GM19025 (cell line): ENCODE measurements around the gene LRRK1.

ENCODE experiments used
- ATAC-seq: cut with Tn5 transposase; IDR thresholded peaks from one replicate; pipeline ENCODE4 v1.9.1; 2021; ENCODE audit warnings: mild to moderate bottlenecking, low read depth, moderate library complexity; ENCODE audit not compliant: unreplicated experiment

The LRRK1 gene

GRCh38 chr15:101019366-101019896 lies 100.3 kb downstream of the LRRK1 start:
- no peak for ATAC-seq

GRCh38 chr15:101020451-101020850 lies 101.3 kb downstream of the LRRK1 start:
- ATAC-seq, result no peak

- ATAC-seq, result no peak
These were observed 101.8 kb downstream of the LRRK1 start for GRCh38 chr15:101020945-101021344.

GRCh38 chr15:101022306-101022705 lies 103.1 kb downstream of the LRRK1 start:
- ATAC-seq, result no peak

- ATAC-seq, result no peak
These were observed 103.7 kb downstream of the LRRK1 start for GRCh38 chr15:101022876-101023275.

GRCh38 chr15:101023501-101024072 lies 104.4 kb downstream of the LRRK1 start:
- ATAC-seq, result no peak

GRCh38 chr15:101024073-101024695 lies 105.0 kb downstream of the LRRK1 start:
- no peak for ATAC-seq

GRCh38 chr15:101024706-101025500 lies 105.7 kb downstream of the LRRK1 start:
- ATAC-seq, result no peak

GRCh38 chr15:101025501-101025885 lies 106.3 kb downstream of the LRRK1 start:
- ATAC-seq, result no peak

GRCh38 chr15:101025896-101026631 lies 106.9 kb downstream of the LRRK1 start:
- no peak for ATAC-seq

GRCh38 chr15:101026656-101027272 lies 107.6 kb downstream of the LRRK1 start:
- ATAC-seq, result no peak

GRCh38 chr15:101027273-101027901 lies 108.2 kb downstream of the LRRK1 start:
- no peak for ATAC-seq

- no peak for ATAC-seq
These were observed 108.8 kb downstream of the LRRK1 start for GRCh38 chr15:101027920-101028319.

- ATAC-seq, result no peak
These were observed 109.2 kb downstream of the LRRK1 start for GRCh38 chr15:101028321-101028720.

- ATAC-seq, result no peak
These were observed 109.7 kb downstream of the LRRK1 start for GRCh38 chr15:101028772-101029438.

- no peak for ATAC-seq
These were observed 111.0 kb downstream of the LRRK1 start for GRCh38 chr15:101029971-101030661.

GRCh38 chr15:101031213-101031612 lies 112.1 kb downstream of the LRRK1 start:
- ATAC-seq, result no peak

- no peak for ATAC-seq
These were observed 114.6 kb downstream of the LRRK1 start for GRCh38 chr15:101033801-101034200.

GRCh38 chr15:101035611-101036010 lies 116.5 kb downstream of the LRRK1 start:
- no peak for ATAC-seq
